Activated T-cell treated with anti-CD3 and anti-CD28 coated beads for 24 hours (primary cell): ENCODE results near the gene C4BPA.

Source experiments
- DNase-seq: peaks from one replicate; pipeline ENCODE4 v3.0.0-alpha.2; 2020; ENCODE audit warnings: low read depth

Gene C4BPA

GRCh38 chr1:207077470-207078377 lies 26.3 kb upstream of the C4BPA start:
- DNase-seq = peak; percentile 59

DNA sequence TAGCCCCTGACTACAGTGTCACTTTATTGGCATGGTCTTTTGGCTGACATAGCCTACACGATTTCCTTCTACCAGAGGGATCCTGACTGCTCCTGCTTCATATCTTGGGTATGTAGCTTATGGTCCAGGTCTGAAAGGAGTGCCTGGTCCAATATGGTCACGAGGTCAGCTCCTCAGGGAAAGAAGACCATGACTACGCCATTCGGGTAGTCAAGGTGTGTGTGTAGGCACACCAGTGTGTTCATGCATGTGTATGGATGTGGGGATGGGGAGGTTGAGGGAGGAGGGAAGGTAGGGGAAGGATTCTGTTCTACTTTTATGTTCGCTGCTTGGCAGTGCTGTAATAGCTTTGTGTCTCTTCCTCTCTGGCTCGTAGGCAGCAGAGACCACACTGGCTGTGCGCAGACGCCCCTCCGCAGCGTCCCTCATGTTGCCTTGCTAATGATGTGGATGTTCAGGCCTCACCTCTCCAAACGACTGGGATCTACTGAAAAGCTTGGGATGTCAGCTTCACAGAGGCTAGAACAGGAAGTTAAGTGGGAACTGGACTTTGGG lies 25.4 kb upstream of the C4BPA start:
- no peak for DNase-seq

DNA sequence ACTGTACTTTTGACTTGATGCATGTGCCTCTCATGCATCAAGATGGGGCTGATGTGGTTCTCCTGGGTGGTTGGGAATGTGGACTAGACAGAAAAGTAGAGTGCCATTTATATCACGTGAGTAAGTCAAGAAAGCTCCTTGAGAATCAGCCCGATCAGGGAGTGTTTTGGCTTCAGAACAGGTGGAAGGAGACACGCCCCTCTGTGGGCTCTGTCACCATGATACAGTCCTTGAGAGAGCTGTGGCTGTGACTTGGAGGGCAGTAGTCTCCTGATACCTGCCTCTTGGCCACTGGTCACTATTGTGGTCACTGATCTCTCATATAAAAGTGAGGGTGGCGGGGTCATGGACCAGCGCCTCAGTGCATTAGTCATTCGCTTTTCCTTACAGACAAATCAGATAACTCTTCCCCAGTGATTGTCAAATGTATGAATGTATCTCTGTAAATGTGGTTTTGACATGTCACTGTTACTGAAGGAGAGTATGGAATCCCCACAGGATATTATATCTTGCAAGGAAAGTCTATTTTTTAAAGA lies 24.3 kb upstream of the C4BPA start:
- no peak for DNase-seq

GRCh38 chr1:207081088-207081487 lies 22.9 kb upstream of the C4BPA start:
- no peak for DNase-seq

GRCh38 chr1:207081806-207082205 lies 22.2 kb upstream of the C4BPA start:
- no peak for DNase-seq

DNA sequence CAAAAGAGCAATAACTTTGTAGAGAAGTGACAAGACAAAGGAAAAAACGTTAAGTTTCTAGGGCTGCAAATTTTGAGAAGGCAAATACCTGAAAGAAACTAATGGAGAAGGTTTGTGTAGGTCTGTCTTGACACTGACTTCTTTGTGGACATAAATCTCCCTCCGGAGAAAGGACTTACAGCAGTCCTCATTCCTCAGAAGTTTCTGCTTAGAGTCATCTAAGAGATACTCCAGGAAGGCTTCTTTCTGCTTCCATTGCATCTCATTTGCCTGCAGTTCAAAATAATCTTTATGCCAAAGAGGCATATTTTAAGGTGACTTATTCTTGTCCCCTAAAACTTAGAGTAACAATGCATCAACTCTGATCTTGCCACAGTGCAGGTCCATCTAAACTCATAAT lies 19.8 kb upstream of the C4BPA start:
- no peak for DNase-seq

GRCh38 chr1:207084701-207085180 lies 19.3 kb upstream of the C4BPA start:
- DNase-seq = peak; percentile 41

GRCh38 chr1:207085887-207086286 lies 18.1 kb upstream of the C4BPA start:
- DNase-seq = no peak

DNA sequence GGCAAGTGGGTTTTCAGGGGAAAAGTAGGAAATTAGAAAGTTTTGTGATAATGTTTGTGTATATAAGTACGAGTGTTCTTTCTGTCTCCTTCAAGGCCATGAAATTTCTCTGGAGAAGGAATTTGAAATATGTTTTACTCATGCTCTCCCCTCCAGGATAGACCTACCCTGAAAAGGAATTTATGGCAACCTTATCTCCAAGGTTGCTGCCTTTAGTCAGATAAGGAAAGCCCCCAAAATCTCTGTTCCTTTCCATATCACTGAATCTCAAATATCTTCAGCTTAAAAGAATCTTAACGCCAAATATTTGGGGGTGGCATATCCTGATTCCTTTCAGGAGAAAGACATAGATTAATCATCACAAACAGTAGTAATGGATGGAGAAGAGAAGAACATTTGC lies 15.9 kb upstream of the C4BPA start:
- no peak for DNase-seq

GRCh38 chr1:207088701-207089626 lies 15.1 kb upstream of the C4BPA start, which contains the start of gene C4BPB:
TSS of gene C4BPB (plus strand) at chr1:207088860. CDS start at chr1:207089532, 672 bp downstream.
- DNase-seq = no peak

DNA sequence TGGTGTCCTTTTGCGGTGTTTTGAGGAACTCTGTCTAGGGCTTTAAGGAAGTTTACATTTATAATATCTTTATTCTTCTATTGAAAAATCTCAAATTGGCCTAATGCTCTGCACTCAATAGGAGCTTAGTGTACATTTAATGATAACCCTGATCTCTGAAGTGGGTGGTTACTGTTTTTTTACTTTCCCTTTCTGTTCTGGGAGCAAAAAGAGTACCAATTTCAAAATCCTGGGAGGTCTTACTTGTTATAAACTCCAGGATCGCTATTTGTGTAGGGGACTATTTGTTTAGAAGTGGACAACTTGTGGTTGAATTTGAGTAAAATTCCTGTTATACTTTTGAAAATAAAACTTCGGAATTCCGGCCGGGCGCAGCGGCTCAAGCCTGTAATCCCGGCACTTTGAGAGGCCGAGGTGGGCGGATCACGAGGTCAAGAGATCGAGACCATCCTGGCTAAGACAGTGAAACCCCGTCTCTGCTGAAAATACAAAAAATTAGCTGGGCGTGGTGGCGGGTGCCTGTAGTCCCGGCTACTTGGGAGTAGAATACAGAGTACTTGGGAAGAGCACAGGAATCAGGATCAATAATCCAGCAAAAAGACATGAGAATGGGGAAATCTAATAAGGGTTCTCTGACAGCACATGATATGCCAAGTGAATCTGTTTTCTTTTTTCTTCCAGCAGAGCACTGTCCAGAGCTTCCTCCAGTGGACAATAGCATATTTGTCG lies 14.2 kb upstream of the C4BPA start:
- no peak for DNase-seq

GRCh38 chr1:207091200-207091908 lies 12.7 kb upstream of the C4BPA start:
- DNase-seq = no peak

- no peak for DNase-seq
Observed at GRCh38 chr1:207093944-207094343, 10.1 kb upstream of the C4BPA start.

DNA sequence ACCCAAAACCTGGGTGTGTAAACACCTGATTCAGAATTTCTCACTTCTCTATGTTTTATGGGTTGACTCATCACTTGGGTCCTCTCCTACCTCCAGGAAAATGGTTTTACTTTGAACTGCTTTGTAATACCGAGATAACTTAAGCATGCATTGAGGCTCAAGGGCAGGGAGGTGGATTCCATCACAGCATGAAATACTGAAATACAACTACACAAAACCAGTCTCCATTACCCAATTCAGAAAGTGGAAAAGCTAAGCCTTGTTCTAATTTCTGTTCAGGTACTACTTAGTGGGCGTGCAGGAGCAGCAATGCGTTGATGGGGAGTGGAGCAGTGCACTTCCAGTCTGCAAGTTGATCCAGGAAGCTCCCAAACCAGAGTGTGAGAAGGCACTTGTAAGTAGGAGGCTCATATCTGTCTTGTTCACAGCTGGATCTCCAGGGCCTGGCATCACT lies 6.1 kb upstream of the C4BPA start:
- DNase-seq = peak; percentile 23

DNA sequence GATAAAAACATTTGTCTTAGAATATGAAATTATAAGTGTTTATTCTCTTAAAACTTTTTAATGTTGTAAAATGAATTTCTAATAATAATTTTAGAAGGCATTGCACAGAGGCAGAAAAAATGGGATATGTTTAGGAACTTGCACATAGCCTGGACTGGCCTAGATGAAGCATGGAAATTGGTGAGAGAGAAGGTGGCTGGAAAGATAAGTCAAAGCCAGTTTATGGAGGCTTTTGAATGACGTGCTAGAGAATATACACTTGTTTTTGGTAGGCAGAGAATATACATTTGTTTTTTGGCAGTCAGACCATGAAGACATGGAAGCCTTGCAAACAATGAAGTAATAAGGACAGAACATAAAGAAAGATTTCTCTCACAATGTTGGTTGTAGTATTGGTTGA lies 2.3 kb upstream of the C4BPA start:
- DNase-seq = no peak

DNA sequence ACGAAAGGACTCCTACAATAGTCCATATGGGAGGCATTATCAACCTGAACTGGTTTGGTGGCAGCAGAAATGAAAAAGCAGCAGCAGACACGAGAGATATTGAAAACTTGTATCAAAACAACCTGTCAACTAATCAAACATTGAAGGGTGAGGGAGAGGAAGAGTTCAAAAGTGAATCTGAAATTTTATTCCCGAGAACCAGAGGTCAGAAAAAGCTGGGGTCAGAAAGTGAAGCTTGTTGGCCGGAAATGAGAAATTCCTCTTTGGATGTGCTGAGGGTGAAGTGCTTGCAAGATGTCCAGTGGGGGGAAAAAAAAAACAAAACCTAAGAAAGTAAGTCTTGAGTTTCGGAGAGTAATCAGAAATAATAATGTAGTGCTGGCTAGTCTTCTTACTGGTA lies 1.9 kb upstream of the C4BPA start:
- no peak for DNase-seq

DNA sequence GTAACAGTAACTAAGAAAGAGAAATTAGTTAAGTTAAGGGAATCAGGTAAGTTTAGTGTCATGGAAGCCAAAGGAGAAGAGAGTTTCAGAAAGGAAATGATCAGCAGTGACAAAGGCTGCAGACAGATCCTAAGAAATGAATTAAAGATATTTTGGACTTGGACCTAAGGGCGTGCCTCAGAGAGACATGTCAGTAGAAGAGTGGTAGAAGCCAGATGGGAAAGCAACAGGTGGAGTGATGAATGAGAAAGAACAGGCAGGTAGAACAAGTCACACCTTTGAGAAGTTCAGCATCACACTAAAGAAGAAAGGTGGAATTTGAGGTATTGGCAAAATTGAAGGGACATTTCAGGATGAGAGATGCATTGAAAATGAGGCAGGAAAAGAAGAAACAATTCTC lies 1.4 kb upstream of the C4BPA start:
- no peak for DNase-seq

- no peak for DNase-seq
Observed at GRCh38 chr1:207109004-207109403, 5.0 kb downstream of the C4BPA start.

DNA sequence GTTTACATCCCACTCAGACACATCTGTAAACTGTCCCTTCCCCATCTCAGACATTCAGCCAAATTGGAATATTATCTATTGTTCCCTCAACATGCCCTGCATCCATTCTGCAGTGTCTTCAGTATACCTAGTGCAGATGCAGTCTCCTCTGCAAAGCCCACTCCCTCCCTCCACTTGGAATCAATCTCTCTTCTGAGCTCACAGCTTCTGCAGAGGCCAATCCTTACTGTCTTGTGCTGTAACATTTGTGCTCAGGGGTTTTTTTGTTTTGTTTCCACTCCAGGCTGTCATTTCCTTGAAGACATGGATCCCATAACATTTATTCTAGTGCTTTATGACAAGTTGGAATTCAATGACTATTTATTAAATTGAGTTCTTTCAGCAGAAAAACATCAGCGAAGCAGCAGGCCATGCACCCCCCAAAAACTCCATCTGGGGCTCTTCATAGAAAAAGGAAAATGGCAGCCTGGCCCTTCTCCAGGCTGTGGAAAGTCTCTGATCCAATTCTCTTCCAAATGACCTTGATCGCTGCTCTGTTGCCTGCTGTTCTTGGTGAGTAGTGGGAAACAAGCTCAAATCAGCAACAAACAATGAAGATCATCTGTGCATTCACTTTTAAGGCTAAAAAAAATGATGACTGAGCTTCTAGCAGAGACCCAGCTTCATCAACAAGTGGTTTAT lies 8.7 kb downstream of the C4BPA start:
- DNase-seq = no peak

DNA sequence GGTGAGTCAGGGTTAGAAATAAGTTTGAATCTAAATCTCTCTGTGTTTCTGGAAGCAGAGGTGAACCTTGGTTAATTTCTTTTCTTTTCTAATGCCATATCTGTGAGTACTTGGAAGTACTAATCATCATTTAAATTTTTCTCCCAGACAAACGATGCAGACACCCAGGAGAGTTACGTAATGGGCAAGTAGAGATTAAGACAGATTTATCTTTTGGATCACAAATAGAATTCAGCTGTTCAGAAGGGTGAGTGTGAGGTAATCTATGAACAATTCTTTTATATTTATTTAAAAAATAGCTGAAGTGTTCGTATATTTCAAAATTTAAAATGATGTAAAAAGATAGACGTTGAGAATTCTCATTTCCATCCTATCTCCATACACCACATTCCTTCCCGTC lies 11.2 kb downstream of the C4BPA start:
- DNase-seq = no peak
